ENCODE results near the gene NOP14. TPM values are rescaled to one million over a fixed set of nuclear protein-coding genes. Genes with fewer than 3 reads are reported as not detected.
"Not testable (repeated sequence)": the region's sequence is repeated elsewhere in the genome, so short reads cannot be mapped to it uniquely, and the experiment has no call there.

Gene NOP14
- total RNA-seq, 1 experiment from 2014 or later, result 39.5 TPM

DNA sequence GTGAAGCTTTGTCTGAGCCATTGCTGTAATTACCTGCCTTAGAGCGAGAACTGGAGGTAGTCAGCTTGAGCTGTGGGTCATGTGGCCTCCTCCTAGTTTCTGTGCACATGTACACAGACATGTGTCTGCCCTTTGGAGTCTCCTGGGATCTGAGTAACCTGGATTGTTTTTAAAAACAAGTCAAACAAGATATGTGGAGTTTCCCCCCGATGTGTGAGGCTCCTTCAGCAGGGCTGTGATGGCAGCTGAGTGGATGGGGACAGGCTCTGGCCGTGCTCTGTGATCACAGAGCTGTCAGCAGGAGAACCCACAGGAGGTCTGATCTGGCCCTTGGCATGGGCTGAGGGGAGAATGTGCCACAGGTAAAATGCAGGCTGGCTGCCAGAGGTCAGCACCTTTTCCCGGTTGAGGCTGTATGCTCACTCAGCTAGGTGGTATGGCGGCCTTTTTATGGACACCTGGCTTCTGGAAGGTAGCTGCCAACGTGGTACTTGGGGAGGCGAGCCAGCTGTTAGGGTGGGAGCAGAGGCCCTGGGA, 38.4 kb downstream of the NOP14 start:
- H3K27me3 ChIP-seq, result no peaks in the 10 kb centered on the region
- H3K27ac ChIP-seq, result no peak overlapping the region
- no peak overlapping the region for H3K4me3 ChIP-seq
- no peaks in the 10 kb centered on the region for H3K4me1 ChIP-seq
- peaks cover 5% of the 10 kb centered on the region for H3K9me3 ChIP-seq (replicated peaks)
- H3K36me3 ChIP-seq, result peaks cover 17% of the 10 kb centered on the region
- no peak for DNase-seq

DNA sequence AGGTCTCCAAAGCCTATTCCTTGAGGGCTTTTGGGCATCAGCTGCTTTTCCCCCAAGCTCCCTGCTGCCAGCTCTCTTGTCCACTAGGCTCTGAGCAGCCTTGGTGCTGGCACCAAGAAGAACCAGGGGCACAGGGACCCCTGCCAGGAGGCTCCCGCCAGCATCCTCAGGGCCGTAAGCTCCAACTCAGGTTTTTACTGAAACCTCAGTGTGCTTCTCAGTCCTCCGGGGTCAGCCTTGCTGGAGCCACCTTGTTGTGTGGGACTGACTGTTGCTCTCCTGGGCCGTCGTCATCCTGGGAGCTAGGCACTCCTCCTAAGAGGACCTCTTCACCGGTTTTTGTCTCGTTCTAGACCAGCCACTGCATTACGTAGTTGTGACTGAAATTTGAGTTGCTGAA, 38.9 kb downstream of the NOP14 start:
- DNase-seq, result no peak
- Histone ChIP-seq H3K27ac (no peak overlapping the region), H3K27me3 (no peaks in the 10 kb centered on the region), H3K4me1 (no peaks in the 10 kb centered on the region), H3K36me3 (peaks cover 14% of the 10 kb centered on the region), H3K9me3 (replicated peaks) (peaks cover 6% of the 10 kb centered on the region), H3K4me3 (no peak overlapping the region)

DNA sequence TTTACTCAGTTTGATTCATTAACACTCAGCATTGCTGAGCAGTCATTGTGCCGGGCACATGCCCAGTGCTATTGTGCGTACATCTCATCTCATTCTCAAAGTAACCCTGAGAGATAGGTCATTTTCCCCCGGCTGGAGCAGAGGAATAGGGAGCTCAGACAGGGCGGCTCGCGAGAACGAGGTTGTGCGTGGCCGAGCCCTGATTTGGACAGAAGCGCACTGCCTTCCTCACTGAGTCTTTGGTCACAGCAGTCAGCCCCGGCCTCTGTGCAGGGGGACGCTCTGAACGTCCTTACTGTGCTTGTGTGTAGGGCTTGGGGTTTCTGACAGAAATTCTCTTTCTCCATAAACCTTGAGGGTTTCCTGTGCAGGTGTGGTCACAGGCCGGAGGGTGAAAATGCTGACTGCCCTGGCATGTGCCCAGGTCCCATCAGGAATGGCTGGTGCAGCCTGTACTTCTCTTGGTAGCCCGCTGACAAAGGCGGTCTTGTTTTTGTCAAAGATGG, 39.5 kb downstream of the NOP14 start:
- no peak for DNase-seq
- H3K9me3 ChIP-seq (replicated peaks), result peaks cover 6% of the 10 kb centered on the region
- H3K27me3 ChIP-seq, result no peaks in the 10 kb centered on the region
- peaks cover 16% of the 10 kb centered on the region for H3K36me3 ChIP-seq
- no peak overlapping the region for H3K27ac ChIP-seq
- no peak overlapping the region for H3K4me3 ChIP-seq
- no peaks in the 10 kb centered on the region for H3K4me1 ChIP-seq

DNA sequence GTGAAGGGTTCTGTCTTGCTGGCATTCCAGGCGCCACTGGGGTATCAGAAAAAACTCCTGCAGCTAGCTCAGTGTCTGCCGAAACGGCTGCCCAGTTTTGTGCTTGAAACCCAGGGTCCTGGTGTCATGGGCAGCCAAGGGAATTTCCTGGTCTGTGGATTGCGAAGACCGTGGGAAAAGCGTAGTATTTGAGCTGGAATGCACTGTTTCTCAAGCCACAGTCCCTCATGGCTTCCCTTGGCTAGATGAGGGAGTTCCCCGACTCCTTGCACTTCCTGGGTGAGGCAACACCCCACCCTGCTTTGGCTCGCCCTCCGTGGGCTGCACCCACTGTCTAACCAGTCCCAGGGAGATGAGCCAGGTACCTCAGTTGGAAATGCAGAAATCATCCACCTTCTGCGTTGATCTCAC, 40.1 kb downstream of the NOP14 start:
- H3K4me1 ChIP-seq, result no peaks in the 10 kb centered on the region
- H3K27ac ChIP-seq, result no peak overlapping the region
- H3K36me3 ChIP-seq, result peaks cover 16% of the 10 kb centered on the region
- no peak overlapping the region for H3K4me3 ChIP-seq
- no peaks in the 10 kb centered on the region for H3K27me3 ChIP-seq
- no peak for DNase-seq
- peaks cover 6% of the 10 kb centered on the region for H3K9me3 ChIP-seq (replicated peaks)

DNA sequence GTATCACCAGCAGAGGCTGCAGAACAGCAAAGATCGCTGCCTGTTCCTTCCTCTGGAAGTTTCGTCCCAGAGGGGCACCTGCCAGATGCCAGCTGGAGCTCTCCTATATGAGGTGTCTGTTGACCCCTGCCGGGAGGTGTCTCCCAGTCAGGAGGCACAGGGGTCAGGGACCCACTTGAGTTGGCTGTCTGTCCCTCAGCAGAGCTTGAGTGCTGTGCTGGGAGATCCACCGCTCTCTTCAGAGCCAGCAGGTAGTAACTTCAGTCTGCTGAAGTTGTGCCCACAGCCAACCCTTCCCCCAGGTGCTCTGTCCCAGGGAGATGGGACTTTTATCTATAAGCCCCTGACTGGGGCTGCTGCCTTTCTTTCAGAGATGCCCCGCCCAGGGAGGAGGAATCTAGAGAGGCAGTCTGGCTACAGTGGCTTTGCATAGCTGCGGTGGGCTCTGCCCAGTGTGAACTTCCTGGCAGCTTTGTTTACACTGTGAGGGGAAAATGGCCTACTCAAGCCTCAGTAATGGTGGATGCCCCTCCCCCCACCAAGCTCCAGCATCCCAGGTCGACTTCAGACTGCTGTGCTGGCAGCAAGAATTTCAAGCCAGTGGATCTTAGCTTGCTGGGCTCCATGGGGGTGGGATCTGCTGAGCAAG, 40.6 kb downstream of the NOP14 start:
- not testable (repeated sequence) for H3K4me3 ChIP-seq; DNase-seq; H3K4me1 ChIP-seq; H3K27ac ChIP-seq; H3K9me3 ChIP-seq (replicated peaks); H3K27me3 ChIP-seq
- peaks cover 15% of the 10 kb centered on the region for H3K36me3 ChIP-seq

DNA sequence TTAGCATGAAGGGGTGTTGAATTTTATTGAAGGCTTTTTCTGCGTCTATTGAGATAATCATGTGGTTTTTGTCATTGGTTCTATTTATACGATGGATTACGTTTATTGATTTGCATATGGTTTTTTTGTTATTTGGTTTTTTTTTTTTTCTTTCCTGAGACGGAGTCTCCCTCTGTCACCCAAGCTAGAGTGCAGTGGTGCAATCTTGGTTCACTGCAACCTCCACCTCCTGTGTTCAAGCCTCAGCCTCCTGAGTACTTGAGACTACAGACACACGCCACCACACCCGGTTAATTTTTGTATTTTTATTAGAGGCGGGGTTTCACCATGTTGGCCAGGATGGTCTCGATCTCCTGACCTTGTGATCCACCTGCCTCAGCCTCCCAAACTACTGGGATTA, 44.5 kb downstream of the NOP14 start:
- not testable (repeated sequence) for DNase-seq; H3K4me1 ChIP-seq; H3K4me3 ChIP-seq; H3K9me3 ChIP-seq (replicated peaks); H3K27me3 ChIP-seq; H3K27ac ChIP-seq
- H3K36me3 ChIP-seq, result peaks cover 22% of the 10 kb centered on the region

DNA sequence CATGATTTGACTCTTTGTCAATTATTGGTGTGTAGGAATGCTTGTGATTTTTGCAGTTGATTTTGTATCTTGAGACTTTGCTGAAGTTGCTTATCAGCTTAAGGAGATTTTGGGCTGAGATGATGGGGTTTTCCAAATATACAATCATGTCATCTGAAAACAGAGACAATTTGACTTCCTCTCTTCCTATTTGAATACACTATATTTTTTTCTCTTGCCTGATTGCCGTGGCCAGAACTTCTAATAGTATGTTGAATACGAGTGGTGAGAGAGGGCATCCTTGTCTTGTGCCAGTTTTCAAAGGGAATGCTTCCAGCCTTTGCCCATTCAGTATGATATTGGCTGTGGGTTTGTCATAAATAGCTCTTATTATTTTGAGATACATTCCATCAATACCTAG, 44.9 kb downstream of the NOP14 start:
- H3K4me3 ChIP-seq; H3K4me1 ChIP-seq; DNase-seq; H3K27me3 ChIP-seq; H3K9me3 ChIP-seq (replicated peaks); H3K27ac ChIP-seq: not testable (repeated sequence)
- peaks cover 22% of the 10 kb centered on the region for H3K36me3 ChIP-seq

DNA sequence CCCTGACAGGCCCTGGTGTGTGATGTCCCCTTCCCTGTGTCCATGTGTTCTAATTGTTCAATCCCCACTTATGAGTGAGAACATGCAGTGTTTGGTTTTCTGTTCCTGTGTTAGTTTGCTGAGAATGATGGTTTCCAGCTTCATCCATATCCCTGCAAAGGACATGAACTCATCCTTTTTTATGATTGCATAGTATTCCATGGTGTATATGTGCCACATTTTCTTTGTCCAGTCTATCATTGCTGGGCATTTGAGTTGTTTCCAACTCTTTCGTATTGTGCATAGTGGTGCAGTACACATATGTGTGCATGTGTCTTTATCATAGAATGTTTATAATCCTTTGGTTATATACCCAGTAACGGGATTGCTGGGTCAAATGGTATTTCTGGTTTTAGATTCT, 46.5 kb downstream of the NOP14 start:
- H3K4me1 ChIP-seq; H3K27ac ChIP-seq; H3K9me3 ChIP-seq (replicated peaks); H3K4me3 ChIP-seq; DNase-seq; H3K27me3 ChIP-seq: not testable (repeated sequence)
- peaks cover 18% of the 10 kb centered on the region for H3K36me3 ChIP-seq

DNA sequence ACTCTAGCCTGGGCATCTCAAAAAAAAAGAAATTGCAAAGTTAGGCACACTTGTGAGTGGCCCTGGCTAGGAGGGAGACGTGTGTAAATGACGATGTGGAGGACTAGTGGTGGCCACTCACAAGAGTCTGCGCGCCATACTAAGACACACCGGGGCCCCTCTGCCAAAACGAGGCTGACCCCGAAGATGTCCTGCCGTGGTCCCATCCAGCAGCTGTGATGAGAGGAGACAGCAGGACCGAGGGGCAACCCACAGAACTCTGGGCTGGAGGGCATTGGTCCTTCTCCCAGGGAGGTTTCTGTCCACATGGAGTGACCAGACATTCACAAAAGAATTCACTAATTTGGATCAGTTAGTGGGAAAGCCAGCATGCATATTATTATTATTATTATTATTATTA, 47.4 kb downstream of the NOP14 start:
- H3K4me1 ChIP-seq, result no peaks in the 10 kb centered on the region
- H3K27ac ChIP-seq, result no peak overlapping the region
- H3K27me3 ChIP-seq, result no peaks in the 10 kb centered on the region
- H3K4me3 ChIP-seq, result no peak overlapping the region
- peaks cover 8% of the 10 kb centered on the region for H3K9me3 ChIP-seq (replicated peaks)
- peaks cover 18% of the 10 kb centered on the region for H3K36me3 ChIP-seq
- no peak for DNase-seq

DNA sequence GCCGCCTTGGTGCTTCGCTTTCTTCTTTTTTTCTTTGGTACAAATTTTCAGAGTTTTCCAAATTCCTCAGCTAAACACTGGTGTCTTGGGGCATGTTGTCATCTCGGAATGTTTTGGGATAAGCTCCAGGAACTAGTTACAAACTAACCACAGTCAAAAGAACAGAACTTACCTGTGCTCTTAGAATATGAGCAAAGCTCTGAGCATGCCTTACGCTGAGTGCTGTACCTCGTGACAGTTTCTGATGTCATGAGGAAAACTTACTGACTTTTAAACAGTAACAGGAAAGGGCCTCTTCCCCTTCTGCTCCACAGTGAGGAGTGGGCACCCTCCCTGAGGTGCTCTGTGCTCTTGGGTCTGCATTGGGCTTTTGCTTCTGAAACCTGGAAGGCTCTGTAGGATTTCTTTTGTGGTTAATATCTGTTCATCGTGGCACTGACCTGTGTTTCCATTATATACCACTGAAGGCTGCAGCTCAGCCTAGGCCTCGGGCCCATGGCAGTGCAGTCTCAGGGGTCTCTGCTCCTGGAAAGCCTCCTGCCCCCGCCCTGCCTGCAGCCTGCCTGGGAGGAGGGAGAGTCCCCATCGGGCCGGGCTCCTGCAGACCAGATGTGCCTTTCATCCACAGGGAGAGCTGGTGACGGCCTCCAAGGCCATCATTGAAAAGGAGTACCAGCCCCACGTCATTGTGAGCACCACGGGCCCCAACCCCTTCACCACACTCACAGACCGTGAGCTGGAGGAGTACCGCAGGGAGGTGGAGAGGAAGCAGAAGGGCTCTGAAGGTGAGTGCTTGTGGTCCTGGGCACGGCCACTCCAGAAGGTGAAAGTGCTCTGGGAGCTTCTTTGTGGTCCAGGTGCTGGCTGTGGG, 48.7 kb downstream of the NOP14 start:
- Histone ChIP-seq H3K4me1 (no peaks in the 10 kb centered on the region), H3K9me3 (replicated peaks) (0 out of 2 replicates have a peak, but pooled peaks cover 2% of the 10 kb centered on the region), H3K4me3 (no peak overlapping the region), H3K27me3 (no peaks in the 10 kb centered on the region), H3K36me3 (peaks cover 24% of the 10 kb centered on the region), H3K27ac (no peak overlapping the region)
- no peak for DNase-seq

DNA sequence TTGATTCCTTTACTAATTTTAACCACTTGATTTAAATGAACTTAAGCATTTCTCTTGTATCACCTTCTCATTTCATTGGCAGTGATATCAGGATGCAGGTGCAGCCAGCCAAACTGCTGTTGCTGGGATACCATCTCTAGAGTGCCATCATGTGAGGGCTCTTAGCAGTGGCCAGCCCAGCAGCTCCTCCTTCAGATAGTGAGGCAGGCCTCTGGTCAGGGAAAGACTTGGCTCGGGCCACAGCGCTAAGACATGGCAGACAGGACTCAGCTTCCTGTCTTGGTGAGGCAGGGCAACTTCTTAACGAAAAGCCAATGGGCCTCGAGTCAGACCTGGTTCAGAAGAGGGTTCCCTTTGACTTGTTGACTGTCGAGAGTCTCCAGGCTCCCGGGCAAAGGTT, 50.0 kb downstream of the NOP14 start:
- Histone ChIP-seq H3K36me3 (peaks cover 32% of the 10 kb centered on the region), H3K4me1 (no peaks in the 10 kb centered on the region), H3K27me3 (no peaks in the 10 kb centered on the region), H3K27ac (no peak overlapping the region), H3K4me3 (no peak overlapping the region), H3K9me3 (replicated peaks) (0 out of 2 replicates have a peak, but pooled peaks cover 2% of the 10 kb centered on the region)
- DNase-seq, result no peak

DNA sequence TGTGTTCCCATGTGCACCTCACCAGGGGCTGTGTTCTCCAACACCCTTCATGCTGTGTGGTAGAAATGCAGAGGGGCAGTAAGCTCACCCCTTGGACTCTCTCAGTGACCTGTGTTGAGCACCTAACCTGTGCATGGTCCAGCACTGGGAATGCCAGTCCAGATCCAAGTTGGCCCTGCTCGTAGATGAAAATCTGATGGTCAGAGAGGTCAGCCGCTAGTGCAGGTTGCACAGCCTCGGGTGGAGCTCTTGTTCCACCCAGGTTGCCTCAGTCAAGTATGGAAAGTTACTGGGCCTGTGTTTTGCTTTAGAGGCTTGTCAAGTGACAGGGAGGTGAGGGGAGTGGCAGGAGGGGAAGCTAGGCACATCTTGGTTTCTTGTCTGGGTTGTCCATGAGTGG, 51.3 kb downstream of the NOP14 start:
- Histone ChIP-seq H3K27ac (no peak overlapping the region), H3K4me3 (no peak overlapping the region), H3K9me3 (replicated peaks) (0 out of 2 replicates have a peak, but pooled peaks cover 2% of the 10 kb centered on the region), H3K36me3 (peaks cover 38% of the 10 kb centered on the region), H3K27me3 (no peaks in the 10 kb centered on the region), H3K4me1 (no peaks in the 10 kb centered on the region)
- DNase-seq, result no peak

DNA sequence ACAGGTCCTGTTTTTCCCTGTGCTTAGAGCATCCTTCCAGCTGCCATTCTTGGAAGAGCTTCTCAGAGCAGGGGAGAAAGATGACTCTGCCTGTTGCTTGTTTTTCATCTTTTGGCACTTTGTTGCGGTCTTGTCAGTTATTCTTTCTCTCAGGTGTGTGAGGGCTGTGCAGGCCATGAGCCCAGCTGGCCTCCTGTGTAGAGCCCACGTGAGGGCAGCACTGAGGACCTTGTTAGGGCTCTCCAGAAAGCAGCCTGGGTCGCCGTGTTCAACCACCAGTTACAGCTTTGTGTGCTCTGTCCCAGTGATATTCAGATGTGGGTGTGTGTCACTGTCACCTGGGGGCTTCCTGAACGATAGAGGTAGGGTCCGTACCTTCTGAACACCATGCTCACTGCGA, 52.8 kb downstream of the NOP14 start:
- Histone ChIP-seq H3K27ac (no peak overlapping the region), H3K27me3 (no peaks in the 10 kb centered on the region), H3K36me3 (peaks cover 33% of the 10 kb centered on the region), H3K9me3 (replicated peaks) (no peaks in the 10 kb centered on the region), H3K4me1 (no peaks in the 10 kb centered on the region), H3K4me3 (no peak overlapping the region)
- no peak for DNase-seq

DNA sequence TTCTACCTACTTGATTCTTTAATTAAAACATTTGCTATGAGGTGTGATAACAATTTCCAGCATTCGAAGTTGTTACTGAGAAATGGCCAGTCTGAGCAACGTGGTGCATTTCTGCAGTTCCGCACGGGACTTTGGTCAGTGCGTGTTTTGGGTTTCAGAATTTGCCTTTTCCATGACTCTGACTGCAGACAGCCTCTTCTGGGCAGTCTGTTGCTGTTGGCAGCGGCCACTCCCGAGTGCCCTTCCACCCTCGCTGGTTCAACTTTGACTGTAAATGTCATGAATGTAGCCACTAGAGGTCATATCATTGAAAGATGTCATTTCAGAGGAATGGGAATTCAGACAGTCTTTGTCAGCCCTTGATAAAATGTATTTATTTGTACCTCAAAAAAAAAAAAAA, 53.6 kb downstream of the NOP14 start:
- Histone ChIP-seq H3K4me3 (no peak overlapping the region), H3K4me1 (no peaks in the 10 kb centered on the region), H3K9me3 (replicated peaks) (no peaks in the 10 kb centered on the region), H3K27me3 (no peaks in the 10 kb centered on the region), H3K36me3 (peaks cover 30% of the 10 kb centered on the region), H3K27ac (no peak overlapping the region)
- no peak for DNase-seq

DNA sequence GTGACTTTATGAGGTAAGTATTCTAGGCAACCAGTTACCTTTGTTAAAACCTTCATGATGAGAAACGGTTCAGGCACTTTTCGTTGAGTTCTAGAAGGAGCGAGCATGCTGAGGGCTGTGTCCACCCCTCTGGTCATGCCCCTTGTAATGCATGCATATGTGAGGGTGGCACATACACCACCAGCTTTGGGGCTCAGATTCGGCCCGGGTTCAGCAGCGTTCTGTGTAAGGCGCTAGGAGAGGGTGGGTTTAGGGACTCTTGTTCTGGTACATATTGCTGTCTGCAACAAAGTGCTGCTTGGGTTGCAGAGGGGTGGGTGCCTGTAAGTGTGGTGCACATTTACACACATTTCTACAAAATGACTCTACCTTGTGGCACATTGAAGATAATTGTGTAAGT, 54.5 kb downstream of the NOP14 start:
- no peaks in the 10 kb centered on the region for H3K4me1 ChIP-seq
- peaks cover 31% of the 10 kb centered on the region for H3K36me3 ChIP-seq
- no peaks in the 10 kb centered on the region for H3K27me3 ChIP-seq
- H3K9me3 ChIP-seq (replicated peaks), result no peaks in the 10 kb centered on the region
- DNase-seq, result no peak
- no peak overlapping the region for H3K4me3 ChIP-seq
- no peak overlapping the region for H3K27ac ChIP-seq

All from SJCRH30 (cell line).